ENCODE measurements around the gene RORC. TPM values are rescaled to one million over a fixed set of nuclear protein-coding genes. Genes with fewer than 3 reads are reported as not detected.
"Not testable (repeated sequence)": the region's sequence is repeated elsewhere in the genome, so short reads cannot be mapped to it uniquely, and the experiment has no call there.

Gene RORC
- polyA plus RNA-seq, 3 donors: 0.83 to 1.5 (median 1.3) TPM

GRCh38 chr1:151809290-151809984, 22.2 kb downstream of the RORC start:
- DNase-seq (ENCODE audit: low read depth in 3 of 3, low spot score in 2 of 3): no peak

DNA sequence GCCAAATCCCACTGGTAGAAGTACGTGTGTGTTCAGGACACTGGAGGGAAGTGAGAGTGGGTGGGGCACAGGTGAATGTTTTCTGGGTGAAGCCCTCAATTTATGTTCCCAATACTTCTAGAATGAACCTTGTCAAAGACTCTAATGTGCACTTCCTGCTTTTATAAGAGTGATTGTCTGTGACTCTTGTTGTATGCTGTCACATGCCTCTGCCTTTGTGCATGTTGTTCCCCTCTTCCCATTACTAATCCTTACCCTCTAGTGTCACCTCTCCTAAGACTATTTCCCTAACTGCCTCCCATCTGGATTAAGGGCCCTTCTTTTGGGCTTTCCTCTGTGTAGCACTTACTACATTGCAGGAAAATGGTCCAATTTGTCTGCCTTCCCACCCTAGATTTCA, 23.8 kb downstream of the RORC start:
- DNase-seq (ENCODE audit: low read depth in 3 of 3, low spot score in 2 of 3): no peak

DNA sequence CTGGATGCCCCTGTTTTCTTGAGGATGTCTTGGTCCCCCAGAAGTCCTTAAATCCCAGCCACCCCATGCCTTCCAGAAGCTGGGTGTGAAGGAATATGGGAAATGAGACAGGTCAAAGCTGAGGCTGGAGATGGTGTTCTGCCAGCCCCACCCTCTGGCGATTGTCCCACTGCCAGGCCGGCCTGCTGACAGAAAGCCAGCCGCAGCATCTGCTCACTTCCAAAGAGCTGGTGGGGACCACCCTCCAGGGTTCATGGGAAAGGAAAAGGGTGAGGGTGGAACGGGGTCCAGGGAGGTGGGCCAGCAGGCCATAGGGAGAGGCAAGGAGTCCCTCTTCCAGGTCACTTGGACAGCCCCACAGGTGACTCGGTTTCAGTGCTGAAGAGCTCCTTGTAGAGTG, 24.5 kb downstream of the RORC start:
- no peak for DNase-seq (ENCODE audit: low read depth in 3 of 3, low spot score in 2 of 3)

- no peak for DNase-seq (ENCODE audit: low read depth in 3 of 3, low spot score in 2 of 3)
These were observed 25.4 kb downstream of the RORC start for GRCh38 chr1:151806170-151806569.

- no peak for DNase-seq (ENCODE audit: low read depth in 3 of 3, low spot score in 2 of 3)
These were observed 26.4 kb downstream of the RORC start, which contains the start of gene LINGO4 for GRCh38 chr1:151805066-151805820. LINGO4 (minus strand) TSS chr1:151805419; CDS start chr1:151802704, 2,715 bp downstream.

GRCh38 chr1:151803915-151804314, 27.7 kb downstream of the RORC start:
- no peak for DNase-seq (ENCODE audit: low read depth in 3 of 3, low spot score in 2 of 3)

- DNase-seq (ENCODE audit: low read depth in 3 of 3, low spot score in 2 of 3): no peak
These were observed 28.4 kb downstream of the RORC start for GRCh38 chr1:151803164-151803563.

- no peak for DNase-seq (ENCODE audit: low read depth in 3 of 3, low spot score in 2 of 3)
These were observed 29.2 kb downstream of the RORC start for GRCh38 chr1:151802372-151802771.

DNA sequence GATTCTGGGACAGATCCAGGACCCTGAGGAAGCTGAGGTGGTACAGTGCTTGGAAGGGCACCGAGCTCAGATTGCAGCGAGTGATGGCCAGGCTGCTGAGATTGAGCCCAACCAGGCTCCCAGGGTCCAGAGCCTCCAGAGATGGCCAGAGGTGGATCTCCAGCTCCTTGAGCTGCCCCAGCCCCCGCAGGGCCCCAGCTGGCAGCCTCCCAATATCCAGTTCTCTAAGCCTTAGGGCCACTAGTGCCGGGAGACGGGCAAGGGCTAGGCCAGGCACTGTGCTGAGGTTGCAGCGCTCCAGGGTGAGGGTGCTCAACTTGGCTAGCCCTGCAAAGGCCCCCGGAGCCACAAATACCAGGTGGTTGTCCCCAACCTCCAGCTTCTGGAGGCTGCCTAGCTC, 29.8 kb downstream of the RORC start:
- no peak for DNase-seq (ENCODE audit: low read depth in 3 of 3, low spot score in 2 of 3)

DNA sequence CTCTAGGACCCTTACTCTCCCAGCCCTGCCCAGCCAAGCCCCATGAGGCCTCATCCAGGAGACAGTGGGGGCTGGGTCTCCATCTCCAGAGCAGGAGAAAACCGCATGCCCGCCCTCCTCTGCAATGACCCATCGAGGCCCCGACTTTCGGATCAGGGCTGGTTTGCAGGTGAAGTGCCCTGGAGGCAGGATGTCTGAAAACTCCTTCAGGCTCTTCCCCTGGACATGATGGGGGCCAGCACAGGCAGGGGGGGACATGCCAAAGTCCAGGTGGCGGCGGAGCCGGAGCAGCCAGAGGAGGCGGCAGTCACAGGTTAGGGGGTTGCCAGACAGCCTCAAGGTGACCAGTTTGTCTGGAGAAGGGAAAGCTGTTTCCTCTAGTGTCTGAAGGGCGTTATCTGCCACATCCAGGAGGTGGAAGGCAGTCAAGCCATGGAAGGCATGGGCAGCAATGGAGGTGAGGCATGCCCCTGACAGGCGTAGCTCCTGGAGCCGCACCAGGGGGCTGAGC, 30.2 kb downstream of the RORC start:
- DNase-seq (ENCODE audit: low read depth in 3 of 3, low spot score in 2 of 3): no peak

DNA sequence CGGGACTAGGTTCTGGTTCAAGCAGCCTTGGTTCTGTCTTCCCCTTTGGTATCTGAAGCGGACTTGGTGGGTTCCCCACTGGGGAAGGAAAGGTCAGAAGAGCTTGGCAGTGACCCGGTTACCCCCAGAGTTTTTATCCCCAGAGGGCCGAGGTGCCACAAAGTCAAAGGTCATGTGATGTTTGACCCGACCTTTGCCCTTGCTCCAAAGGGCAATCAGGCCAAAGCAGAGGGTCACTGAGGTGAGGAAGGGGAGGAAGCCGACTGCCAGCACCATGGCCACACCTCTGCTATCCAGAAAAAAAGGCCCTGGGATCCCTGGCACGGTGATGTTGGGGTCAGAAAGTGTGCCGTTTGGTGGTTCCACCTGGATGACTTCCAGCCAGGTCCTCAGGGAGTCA, 30.8 kb downstream of the RORC start:
- DNase-seq (ENCODE audit: low read depth in 3 of 3, low spot score in 2 of 3): no peak

GRCh38 chr1:151799179-151800022, 32.2 kb downstream of the RORC start:
- no peak for DNase-seq (ENCODE audit: low read depth in 3 of 3, low spot score in 2 of 3)

DNA sequence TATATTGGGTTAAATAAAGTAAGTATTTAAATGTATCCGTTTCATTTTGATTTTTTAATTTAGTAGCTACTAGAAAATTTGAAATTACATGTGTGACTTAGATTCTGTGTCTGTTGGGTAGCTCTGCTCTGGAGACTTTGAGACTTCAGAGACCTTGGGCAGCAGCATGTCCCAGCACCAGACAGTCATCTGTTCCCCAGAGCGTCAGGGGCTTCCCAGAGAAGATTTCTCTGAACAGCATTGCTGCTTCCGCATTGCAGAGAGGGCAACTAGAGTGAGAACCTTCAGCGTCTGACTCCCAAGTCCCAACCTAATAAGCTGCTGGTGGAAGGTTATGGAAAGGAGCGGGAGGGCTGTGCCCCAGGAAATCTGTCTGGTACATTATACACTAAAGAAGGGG, 33.0 kb downstream of the RORC start:
- DNase-seq (ENCODE audit: low read depth in 3 of 3, low spot score in 2 of 3): no peak

DNA sequence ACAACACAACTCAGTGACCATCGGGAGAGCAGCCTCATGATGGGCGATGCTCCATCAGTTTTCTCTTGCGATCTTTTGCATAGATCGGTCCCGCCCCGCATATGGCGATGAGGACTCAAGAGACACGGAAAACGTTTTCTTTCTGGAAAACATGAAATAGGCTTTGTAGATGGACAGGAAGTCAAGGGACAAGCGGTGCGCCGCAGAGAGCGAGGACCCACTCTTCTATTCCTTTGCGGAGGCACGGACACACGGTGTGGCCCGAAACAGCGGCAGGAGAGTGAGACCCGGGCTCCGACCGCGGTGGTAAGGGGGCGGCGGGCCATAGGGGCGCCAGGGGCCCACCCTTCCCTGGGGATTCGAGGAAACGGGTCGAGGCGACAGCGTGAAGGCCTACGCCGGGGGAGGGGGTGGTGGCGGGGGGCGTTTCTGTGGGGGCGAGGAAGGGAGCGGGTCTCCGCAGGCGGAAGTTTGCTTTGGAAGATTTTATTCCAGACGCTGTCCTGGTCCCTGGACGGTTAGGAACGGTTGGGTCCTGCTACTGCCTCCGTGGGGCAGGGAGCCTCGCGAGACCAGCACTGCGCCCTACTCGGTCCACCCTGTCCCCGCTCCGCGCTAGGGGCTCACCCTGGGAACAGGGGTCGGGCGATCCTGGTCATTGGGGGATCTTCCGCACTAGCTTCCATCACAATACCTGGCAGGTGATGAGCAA, 40.5 kb downstream of the RORC start:
- no peak for DNase-seq (ENCODE audit: low read depth in 3 of 3, low spot score in 2 of 3)

- peak; percentile 89 to 95 (median 92) for DNase-seq (ENCODE audit: low read depth in 3 of 3, low spot score in 2 of 3)
These were observed 41.3 kb downstream of the RORC start, which contains the start of gene TDRKH for GRCh38 chr1:151790071-151790939. TDRKH (minus strand) TSS chr1:151790500; CDS start chr1:151783022, 7,478 bp downstream.

DNA sequence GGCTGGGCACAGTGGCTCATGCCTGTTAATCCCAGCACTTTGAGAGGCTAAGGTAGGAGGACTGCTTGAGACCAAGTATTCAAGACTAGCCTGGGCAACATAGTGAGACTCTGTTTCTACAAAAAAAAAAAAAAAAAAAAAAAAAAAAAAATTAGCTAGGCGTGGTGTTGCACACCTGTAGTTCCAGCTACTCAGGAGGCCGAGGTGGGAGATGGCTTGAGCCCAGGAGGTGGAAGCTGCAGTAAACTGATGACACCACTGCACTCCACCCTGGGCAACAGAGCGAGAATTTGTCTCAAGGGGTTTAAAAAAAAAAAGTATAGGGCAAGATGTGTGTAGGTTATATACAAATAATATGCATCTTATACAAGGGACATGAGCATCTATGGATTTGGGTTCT, 43.9 kb downstream of the RORC start:
- DNase-seq (ENCODE audit: low read depth in 3 of 3, low spot score in 2 of 3): no peak

GRCh38 chr1:151783796-151784195, 47.8 kb downstream of the RORC start:
- no peak for DNase-seq (ENCODE audit: low read depth in 3 of 3, low spot score in 2 of 3)

DNA sequence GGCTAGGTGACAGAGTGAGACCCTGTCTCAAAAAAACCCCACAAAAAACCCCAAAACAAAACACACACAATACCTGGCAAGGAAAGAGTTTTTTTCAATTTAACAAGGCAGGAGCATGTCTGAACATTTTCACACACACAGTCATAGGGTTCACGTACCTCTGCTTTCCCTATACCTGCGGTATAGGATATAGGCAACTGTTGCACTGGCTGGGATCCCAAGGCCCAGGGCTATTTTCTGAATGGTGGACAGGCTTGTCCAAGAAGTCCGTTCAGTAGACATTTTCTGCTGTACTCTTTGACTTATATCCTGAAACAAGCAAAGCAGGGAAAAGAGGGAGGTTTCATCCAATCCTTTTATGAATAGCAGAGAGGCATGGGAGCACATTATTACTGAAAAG, 48.9 kb downstream of the RORC start:
- no peak for DNase-seq (ENCODE audit: low read depth in 3 of 3, low spot score in 2 of 3)

- DNase-seq (ENCODE audit: low read depth in 3 of 3, low spot score in 2 of 3): not testable (repeated sequence)
These were observed 49.6 kb downstream of the RORC start for GRCh38 chr1:151782026-151782425.
